ENCODE measurements around the gene GPRC5D.

The GPRC5D gene

DNA sequence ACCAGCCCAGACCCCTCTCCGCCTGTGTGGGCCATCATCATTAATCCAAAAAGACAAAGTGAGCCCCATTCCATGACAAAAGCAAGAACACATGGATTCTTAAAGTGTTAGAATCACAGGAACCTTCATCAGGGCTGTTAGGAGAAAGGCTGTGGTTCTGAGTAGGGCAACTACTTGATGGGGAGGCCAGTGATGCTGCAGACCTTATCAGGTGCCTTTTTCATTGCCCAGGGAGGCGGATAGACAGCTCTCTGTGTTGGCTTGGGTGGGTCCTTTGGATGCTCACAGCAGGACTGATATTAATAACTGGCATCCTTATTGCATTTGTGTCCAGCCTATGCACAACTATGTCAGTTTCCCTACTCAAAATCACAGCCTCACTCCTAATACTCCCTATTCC, 45.8 kb upstream of the GPRC5D start:
- TF ChIP-seq, protein P1, sequence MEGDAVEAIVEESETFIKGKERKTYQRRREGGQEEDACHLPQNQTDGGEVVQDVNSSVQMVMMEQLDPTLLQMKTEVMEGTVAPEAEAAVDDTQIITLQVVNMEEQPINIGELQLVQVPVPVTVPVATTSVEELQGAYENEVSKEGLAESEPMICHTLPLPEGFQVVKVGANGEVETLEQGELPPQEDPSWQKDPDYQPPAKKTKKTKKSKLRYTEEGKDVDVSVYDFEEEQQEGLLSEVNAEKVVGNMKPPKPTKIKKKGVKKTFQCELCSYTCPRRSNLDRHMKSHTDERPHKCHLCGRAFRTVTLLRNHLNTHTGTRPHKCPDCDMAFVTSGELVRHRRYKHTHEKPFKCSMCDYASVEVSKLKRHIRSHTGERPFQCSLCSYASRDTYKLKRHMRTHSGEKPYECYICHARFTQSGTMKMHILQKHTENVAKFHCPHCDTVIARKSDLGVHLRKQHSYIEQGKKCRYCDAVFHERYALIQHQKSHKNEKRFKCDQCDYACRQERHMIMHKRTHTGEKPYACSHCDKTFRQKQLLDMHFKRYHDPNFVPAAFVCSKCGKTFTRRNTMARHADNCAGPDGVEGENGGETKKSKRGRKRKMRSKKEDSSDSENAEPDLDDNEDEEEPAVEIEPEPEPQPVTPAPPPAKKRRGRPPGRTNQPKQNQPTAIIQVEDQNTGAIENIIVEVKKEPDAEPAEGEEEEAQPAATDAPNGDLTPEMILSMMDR (IDR thresholded peaks at IDR 0.05), result no peak

DNA sequence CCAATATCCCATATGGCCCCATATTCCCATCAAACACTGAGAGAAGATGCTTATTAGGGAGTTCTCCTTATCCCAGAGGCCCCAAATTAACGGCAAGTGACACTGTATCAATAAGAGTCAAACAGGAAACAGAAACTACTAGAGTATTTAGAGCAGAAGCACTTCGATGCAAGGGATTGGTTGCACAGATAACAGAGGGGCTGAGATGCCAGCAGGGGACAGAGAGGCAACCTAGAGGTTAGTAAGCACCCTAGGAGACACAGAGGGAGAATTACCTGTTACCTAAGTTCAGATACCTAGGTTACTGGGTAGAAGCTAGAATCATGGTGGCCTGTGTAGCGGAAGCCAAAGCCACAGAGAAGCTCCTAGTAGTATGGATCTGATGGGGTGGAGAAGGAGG, 45.2 kb upstream of the GPRC5D start:
- TF ChIP-seq, protein P1 (IDR thresholded peaks at IDR 0.05), result no peak

DNA sequence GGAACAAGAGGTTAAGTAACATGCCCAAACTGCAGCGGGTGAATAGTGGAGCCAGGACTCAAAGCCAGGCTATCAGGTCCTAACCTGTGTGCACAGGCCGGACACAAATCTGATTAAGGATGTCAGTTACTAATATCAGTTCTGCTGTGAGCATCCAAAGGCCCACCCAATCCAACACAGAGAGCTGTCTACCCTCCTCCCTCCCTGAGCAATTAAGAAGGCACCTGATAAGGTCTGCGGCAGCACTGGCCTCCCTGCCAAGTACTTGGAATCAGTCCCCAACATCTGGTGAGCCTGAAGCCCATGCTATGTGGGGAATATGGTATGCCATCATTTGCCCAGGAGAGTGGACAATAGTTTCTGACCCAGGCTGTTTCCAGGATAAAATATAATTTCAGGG, 44.2 kb upstream of the GPRC5D start:
- TF ChIP-seq, protein P1 (IDR thresholded peaks at IDR 0.05), result no peak

DNA sequence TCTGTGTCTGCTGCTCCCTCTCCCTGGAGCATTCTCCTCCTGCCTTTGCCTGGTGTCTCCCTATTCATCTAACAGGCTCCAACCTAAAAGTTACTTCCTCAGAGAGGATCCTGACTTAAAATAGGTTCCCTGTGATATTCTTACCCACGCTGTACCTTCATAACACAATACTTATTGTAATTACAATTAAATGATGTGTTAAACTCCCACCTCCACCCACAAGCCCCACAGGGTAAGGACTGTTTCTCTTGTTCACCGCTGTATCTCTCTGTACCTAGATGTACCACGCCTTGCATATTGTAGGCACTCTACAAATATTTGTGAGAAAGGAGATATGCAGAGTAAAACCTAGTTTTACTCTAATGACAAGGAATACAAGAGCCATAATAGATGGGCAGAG, 43.1 kb upstream of the GPRC5D start:
- TF ChIP-seq, protein P1 (IDR thresholded peaks at IDR 0.05), result no peak

DNA sequence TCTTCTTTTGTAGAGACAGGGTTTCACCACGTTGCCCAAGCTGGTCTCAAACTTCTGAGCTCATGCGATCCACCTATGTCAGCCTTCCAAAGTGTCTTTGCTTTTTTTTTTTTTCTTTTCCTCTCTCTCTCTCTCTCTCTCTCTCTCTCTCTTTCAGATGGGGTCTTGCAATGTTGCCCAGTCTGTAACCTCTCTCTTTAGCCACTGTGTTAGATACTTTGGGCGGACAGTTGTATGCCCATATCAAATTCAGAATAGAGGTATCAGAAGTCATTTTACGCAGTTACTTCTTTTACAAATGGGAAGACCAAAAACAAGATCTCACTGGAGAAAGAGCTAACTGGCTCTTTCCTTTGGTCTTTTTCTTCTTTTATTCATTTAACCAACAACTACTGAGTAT, 41.4 kb upstream of the GPRC5D start:
- TF ChIP-seq, protein P1 (IDR thresholded peaks at IDR 0.05), result no peak

DNA sequence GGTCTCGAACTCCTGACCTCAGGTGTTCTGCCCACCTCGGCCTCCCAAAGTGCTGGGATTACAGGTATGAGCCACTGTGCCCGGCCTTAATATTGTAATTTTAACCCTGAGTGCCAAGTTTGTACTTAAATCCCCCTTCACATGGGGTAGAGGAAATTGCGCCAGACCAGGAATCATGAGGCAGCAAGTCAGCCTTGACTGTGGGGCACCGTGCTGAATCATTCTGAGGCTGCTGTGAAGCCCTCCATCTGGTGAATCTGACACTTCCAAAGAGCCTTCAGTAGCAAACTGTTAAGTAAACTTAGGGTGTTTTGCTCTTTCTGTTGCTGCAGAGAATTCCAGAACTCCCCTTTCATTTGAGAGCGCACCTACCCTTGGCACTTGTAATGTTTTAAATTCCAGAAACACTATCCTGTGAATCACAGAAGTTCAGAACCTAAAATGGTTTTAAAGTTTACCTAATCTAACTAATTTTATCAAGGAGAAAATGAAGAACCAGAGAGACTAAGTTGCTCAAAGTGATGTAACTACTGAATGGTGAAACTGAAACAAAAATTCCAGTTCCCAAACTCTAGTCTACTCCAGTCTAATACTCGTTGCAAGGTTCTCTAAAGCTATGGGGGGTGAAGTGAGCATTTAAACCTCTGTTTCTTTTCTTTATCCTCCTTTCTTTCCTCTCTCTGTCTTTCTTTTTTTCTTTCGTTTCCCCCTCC, 40.6 kb upstream of the GPRC5D start:
- TF ChIP-seq, protein P1 (IDR thresholded peaks at IDR 0.05), result no peak

DNA sequence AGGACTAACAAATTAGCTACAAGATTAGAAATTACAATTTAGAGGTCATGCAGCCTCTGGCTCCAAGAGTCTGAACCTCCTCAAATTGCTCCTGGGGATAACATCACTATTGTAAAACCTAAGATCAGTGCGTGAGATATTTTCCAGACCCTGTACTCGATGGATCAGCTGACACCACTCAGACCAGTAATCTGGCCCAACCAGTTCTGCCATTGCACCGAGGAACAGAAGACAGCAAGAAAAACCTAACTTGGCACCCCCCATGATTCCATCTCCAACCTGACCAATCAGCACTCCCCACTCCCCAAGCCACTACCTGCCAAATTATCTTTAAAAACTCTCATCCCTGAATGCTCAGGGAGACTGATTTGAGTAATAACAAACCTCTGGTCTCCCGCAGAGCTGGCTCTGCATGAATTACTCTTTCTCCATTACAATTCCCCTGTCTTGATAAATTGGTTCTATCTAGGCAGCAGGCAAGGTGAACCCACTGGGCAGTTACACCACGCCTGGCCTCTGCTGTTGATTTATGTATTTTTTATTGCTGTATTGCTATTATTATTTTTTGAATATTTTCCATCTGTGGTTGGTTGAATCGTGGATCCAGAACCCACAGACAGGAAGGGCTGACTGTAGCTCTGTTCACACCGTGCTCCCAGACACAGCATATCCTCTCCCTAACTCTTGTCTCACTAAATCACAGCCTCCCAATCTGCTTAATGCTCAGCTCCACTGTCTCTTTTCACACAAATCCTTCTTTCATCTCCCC, 38.9 kb upstream of the GPRC5D start:
- TF ChIP-seq, protein P1 (IDR thresholded peaks at IDR 0.05), result no peak
